A549 (cell line): ENCODE data around the gene B4GALT7. TPM values are rescaled to one million over a fixed set of nuclear protein-coding genes. Genes with fewer than 3 reads are reported as not detected.
"Not testable (repeated sequence)": the region's sequence is repeated elsewhere in the genome, so short reads cannot be mapped to it uniquely, and the experiment has no call there.

Source experiments
- ATAC-seq, 2 experiments: fragments of 200-7000 bp in 1 of 2; fragments of >200 bp in 1 of 2; cut with Nextera tagmentation in 1 of 2; cut with Tn5 transposase in 1 of 2; 3 replicates each; pipeline versions ENCODE4 v1.8.0 to v1.9.1; 2018 to 2020; ENCODE audit warnings: mild to moderate bottlenecking in 1 of 2, moderate library complexity in 1 of 2
- CTCF ChIA-PET: fragments of 300-600 bp; sonication (Branson Sonifier 250); formaldehyde crosslinking; extraction: SDS; loops from one replicate; lab custom pipeline; 2021; ENCODE audit warnings: antibody characterized with exemption, inconsistent platforms; lab: Yijun Ruan, JAX
- POLR2A ChIA-PET: fragments of 350-600 bp; formaldehyde crosslinking; extraction: SDS; loops from one replicate; lab custom pipeline; 2021; ENCODE audit warnings: antibody characterized with exemption, inconsistent platforms; lab: Yijun Ruan, JAX
- DNase-seq, 2 experiments: peaks; one replicate each; pipeline versions ENCODE4 v3.0.0 to v3.0.0-alpha.2; 2011 to 2016; ENCODE audit warnings: low read depth in 1 of 2, low spot score in 1 of 2
- FAIRE-seq: peaks from 2 replicates; lab custom pipeline; 2011; peaks lifted over from hg19 to GRCh38; lab: Jason Lieb, UNC
- H3K27ac ChIP-seq, 2 experiments: fragments of >200 bp; sonication (Bioruptor Twin); formaldehyde crosslinking; 3 replicates each; pipeline ENCODE4 v1.5.1; 2016 to 2017
- H3K4me1 ChIP-seq: fragments of >200 bp; sonication (Bioruptor Twin); formaldehyde crosslinking; 3 replicates; pipeline ENCODE4 v1.6.1; 2016
- H3K4me2 ChIP-seq: fragments of >200 bp; sonication (Bioruptor Twin); formaldehyde crosslinking; 3 replicates; pipeline ENCODE4 v1.6.1; 2016
- H3K4me3 ChIP-seq: fragments of >200 bp; sonication (Bioruptor Twin); formaldehyde crosslinking; 3 replicates; pipeline ENCODE4 v1.5.1; 2016
- H3K9me3 ChIP-seq: fragments of >200 bp; sonication (Bioruptor Twin); formaldehyde crosslinking; 3 replicates; pipeline ENCODE4 v1.6.1; 2016
- WGBS: methylation state at CpG from one replicate; pipeline ENCODE4 v1.1.6; 2017; ENCODE audit errors: missing lambda C conversion rate; 5-methylcytosine and 5-hydroxymethylcytosine counted together
- polyA plus RNA-seq, 4 experiments: library from polyadenylated mRNA; depleted of rRNA in 3 of 4; stranded (reverse); fragments of >200 nt; fragmentation: RNase III in 1 of 4; extraction: RNeasy Plus Mini Kit Qiagen cat#74134 plus additional on column Dnase treatment in 1 of 4; gene quantifications; 2 replicates in 3 of 4; 3 replicates in 1 of 4; pipeline ENCODE4 v1.2.3, GENCODE V29; 2011 to 2017

Gene B4GALT7
- polyA plus RNA-seq, 2 of the 4 experiments (the other 2 are of a cell fraction) = 13.0 to 18.0 TPM

GRCh38 chr5:177630186-177630585 lies 30.3 kb downstream of the B4GALT7 start:
- H3K4me2 ChIP-seq, H3K4me1 ChIP-seq, ATAC-seq, POLR2A ChIA-PET, H3K4me3 ChIP-seq, FAIRE-seq, DNase-seq, CTCF ChIA-PET, H3K27ac ChIP-seq, H3K9me3 ChIP-seq: not testable (repeated sequence)

- H3K4me1 ChIP-seq, DNase-seq, H3K9me3 ChIP-seq, POLR2A ChIA-PET, H3K4me2 ChIP-seq, FAIRE-seq, H3K27ac ChIP-seq, H3K4me3 ChIP-seq, ATAC-seq, CTCF ChIA-PET: not testable (repeated sequence)
- WGBS = 82% methylated on average over 2 of the region's 3 CpGs
Observed at GRCh38 chr5:177634912-177635311, 35.0 kb downstream of the B4GALT7 start.

GRCh38 chr5:177645462-177645861 lies 45.5 kb downstream of the B4GALT7 start:
- H3K4me2 ChIP-seq, FAIRE-seq, CTCF ChIA-PET, H3K4me1 ChIP-seq, H3K4me3 ChIP-seq, H3K27ac ChIP-seq, POLR2A ChIA-PET, ATAC-seq, DNase-seq, H3K9me3 ChIP-seq: not testable (repeated sequence)
- no CpG with 5 or more reads among the region's 1 CpG for WGBS

GRCh38 chr5:177651235-177651634 lies 51.3 kb downstream of the B4GALT7 start:
- ATAC-seq, H3K27ac ChIP-seq, H3K4me3 ChIP-seq, H3K4me1 ChIP-seq, POLR2A ChIA-PET, H3K9me3 ChIP-seq, DNase-seq, FAIRE-seq, H3K4me2 ChIP-seq, CTCF ChIA-PET: not testable (repeated sequence)
- WGBS = 74% methylated on average over 2 of the region's 2 CpGs

DNA sequence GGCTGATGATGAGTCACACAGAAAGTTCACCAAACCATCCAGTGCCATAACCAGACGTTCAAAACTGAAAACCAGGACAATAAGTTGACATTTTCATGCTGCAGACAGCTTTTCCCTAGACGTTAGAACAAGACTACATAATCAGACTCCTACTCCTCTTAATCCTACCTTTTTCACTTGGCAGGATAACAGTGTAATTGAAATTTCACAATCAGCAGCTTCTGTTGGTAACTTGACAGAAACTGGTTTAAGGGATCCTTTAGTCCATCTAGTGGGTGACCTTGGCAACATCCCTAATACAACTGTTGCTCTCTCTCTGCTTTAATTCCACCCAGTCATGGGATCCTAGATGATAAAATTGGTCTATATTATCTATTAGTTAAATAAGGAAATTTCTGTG lies 57.9 kb downstream of the B4GALT7 start:
- H3K4me1 ChIP-seq, H3K4me3 ChIP-seq, H3K27ac ChIP-seq, POLR2A ChIA-PET, FAIRE-seq, DNase-seq, CTCF ChIA-PET, H3K9me3 ChIP-seq, H3K4me2 ChIP-seq: not testable (repeated sequence)
- peak; percentile 60 to 62; a peak in 3 of 6 replicates for ATAC-seq
- WGBS = 27% methylated on average over 2 of the region's 2 CpGs

DNA sequence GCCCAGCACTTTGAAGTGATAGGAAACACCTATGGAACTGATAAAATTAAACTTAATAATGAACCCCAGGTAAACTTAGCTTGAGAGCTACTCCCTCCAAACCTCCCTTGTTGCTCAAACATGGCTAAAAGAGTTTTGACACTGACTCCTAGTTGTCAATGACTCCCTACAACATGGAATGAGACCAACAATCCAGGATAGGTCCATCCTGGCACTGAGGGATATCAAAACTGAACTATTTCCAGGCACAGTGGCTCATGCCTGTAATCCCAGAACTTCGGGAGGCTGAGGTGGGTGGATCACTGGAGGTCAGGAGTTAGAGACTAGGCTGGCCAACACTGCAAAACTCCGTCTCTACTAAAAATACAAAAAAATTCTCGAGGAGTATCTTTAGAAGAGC lies 58.6 kb downstream of the B4GALT7 start:
- H3K4me1 ChIP-seq, DNase-seq, FAIRE-seq, ATAC-seq, H3K4me3 ChIP-seq, H3K4me2 ChIP-seq, H3K27ac ChIP-seq, POLR2A ChIA-PET, CTCF ChIA-PET, H3K9me3 ChIP-seq: not testable (repeated sequence)
- WGBS = 74% methylated on average over 3 of the region's 3 CpGs

Other genes starting within 250 kb of the B4GALT7 start
- gene LMAN2, start 248.5 kb upstream of the B4GALT7 start, polyA plus RNA-seq (2011; rRNA removed) = 123 and 172 TPM in 2 replicates
- gene LMAN2, start 248.5 kb upstream of the B4GALT7 start, polyA plus RNA-seq (2017; fragmentation: RNase III; extraction: RNeasy Plus Mini Kit Qiagen cat#74134 plus additional on column Dnase treatment) = 207 to 222 TPM (median 210 TPM) in 3 replicates
- 3.9 and 5.8 TPM in 2 replicates for gene RGS14, start 242.2 kb upstream of the B4GALT7 start, polyA plus RNA-seq (2011; rRNA removed)
- gene RGS14, start 242.2 kb upstream of the B4GALT7 start, polyA plus RNA-seq (2017; fragmentation: RNase III; extraction: RNeasy Plus Mini Kit Qiagen cat#74134 plus additional on column Dnase treatment) = 5.2 to 8.4 TPM (median 6.4 TPM) in 3 replicates
- not detected in 2 replicates for gene SLC34A1, start 215.7 kb upstream of the B4GALT7 start, polyA plus RNA-seq (2011; rRNA removed)
- gene SLC34A1, start 215.7 kb upstream of the B4GALT7 start, polyA plus RNA-seq (2017; fragmentation: RNase III; extraction: RNeasy Plus Mini Kit Qiagen cat#74134 plus additional on column Dnase treatment) = 0.03 TPM in 2 of 3 replicates, not detected in the other
- gene PFN3, start 199.5 kb upstream of the B4GALT7 start, polyA plus RNA-seq (2011; rRNA removed) = not detected in 2 replicates
- not detected in 3 replicates for gene PFN3, start 199.5 kb upstream of the B4GALT7 start, polyA plus RNA-seq (2017; fragmentation: RNase III; extraction: RNeasy Plus Mini Kit Qiagen cat#74134 plus additional on column Dnase treatment)
- gene F12, start 190.6 kb upstream of the B4GALT7 start, polyA plus RNA-seq (2011; rRNA removed) = 5.3 TPM in 2 replicates
- gene F12, start 190.6 kb upstream of the B4GALT7 start, polyA plus RNA-seq (2017; fragmentation: RNase III; extraction: RNeasy Plus Mini Kit Qiagen cat#74134 plus additional on column Dnase treatment) = 14.3 to 15.5 TPM (median 14.5 TPM) in 3 replicates
- gene GRK6, start 173.5 kb upstream of the B4GALT7 start, polyA plus RNA-seq (2011; rRNA removed) = 16.5 and 20.1 TPM in 2 replicates
- gene GRK6, start 173.5 kb upstream of the B4GALT7 start, polyA plus RNA-seq (2017; fragmentation: RNase III; extraction: RNeasy Plus Mini Kit Qiagen cat#74134 plus additional on column Dnase treatment) = 26.3 to 28.8 TPM (median 26.8 TPM) in 3 replicates
- 1.8 and 2.2 TPM in 2 replicates for gene PRR7, start 153.3 kb upstream of the B4GALT7 start, polyA plus RNA-seq (2011; rRNA removed)
- 11.0 to 12.1 TPM (median 11.2 TPM) in 3 replicates for gene PRR7, start 153.3 kb upstream of the B4GALT7 start, polyA plus RNA-seq (2017; fragmentation: RNase III; extraction: RNeasy Plus Mini Kit Qiagen cat#74134 plus additional on column Dnase treatment)
- 32.6 and 47.7 TPM in 2 replicates for gene DBN1, start 126.5 kb upstream of the B4GALT7 start, polyA plus RNA-seq (2011; rRNA removed)
- 92.4 to 118 TPM (median 107 TPM) in 3 replicates for gene DBN1, start 126.5 kb upstream of the B4GALT7 start, polyA plus RNA-seq (2017; fragmentation: RNase III; extraction: RNeasy Plus Mini Kit Qiagen cat#74134 plus additional on column Dnase treatment)
- 26.1 and 30.7 TPM in 2 replicates for gene PDLIM7, start 102.5 kb upstream of the B4GALT7 start, polyA plus RNA-seq (2011; rRNA removed)
- 120 to 141 TPM (median 124 TPM) in 3 replicates for gene PDLIM7, start 102.5 kb upstream of the B4GALT7 start, polyA plus RNA-seq (2017; fragmentation: RNase III; extraction: RNeasy Plus Mini Kit Qiagen cat#74134 plus additional on column Dnase treatment)
- gene DOK3, start 90.3 kb upstream of the B4GALT7 start, polyA plus RNA-seq (2011; rRNA removed) = 1.3 and 1.8 TPM in 2 replicates
- 7.1 to 9.1 TPM (median 7.4 TPM) in 3 replicates for gene DOK3, start 90.3 kb upstream of the B4GALT7 start, polyA plus RNA-seq (2017; fragmentation: RNase III; extraction: RNeasy Plus Mini Kit Qiagen cat#74134 plus additional on column Dnase treatment)
- 87.7 and 90.7 TPM in 2 replicates for gene DDX41, start 83.2 kb upstream of the B4GALT7 start, polyA plus RNA-seq (2011; rRNA removed)
- 121 to 177 TPM (median 172 TPM) in 3 replicates for gene DDX41, start 83.2 kb upstream of the B4GALT7 start, polyA plus RNA-seq (2017; fragmentation: RNase III; extraction: RNeasy Plus Mini Kit Qiagen cat#74134 plus additional on column Dnase treatment)
- gene FAM193B, start 45.6 kb upstream of the B4GALT7 start, polyA plus RNA-seq (2011; rRNA removed) = 19.4 and 23.0 TPM in 2 replicates
- gene FAM193B, start 45.6 kb upstream of the B4GALT7 start, polyA plus RNA-seq (2017; fragmentation: RNase III; extraction: RNeasy Plus Mini Kit Qiagen cat#74134 plus additional on column Dnase treatment) = 24.9 to 31.9 TPM (median 28.9 TPM) in 3 replicates
- 168 and 212 TPM in 2 replicates for gene TMED9, start 7.9 kb upstream of the B4GALT7 start, polyA plus RNA-seq (2011; rRNA removed)
- gene TMED9, start 7.9 kb upstream of the B4GALT7 start, polyA plus RNA-seq (2017; fragmentation: RNase III; extraction: RNeasy Plus Mini Kit Qiagen cat#74134 plus additional on column Dnase treatment) = 218 to 239 TPM (median 236 TPM) in 3 replicates
- 0.41 TPM in 1 of 2 replicates, not detected in the other for gene FAM153A, start 182.8 kb downstream of the B4GALT7 start, polyA plus RNA-seq (2011; rRNA removed)
- not detected in 3 replicates for gene FAM153A, start 182.8 kb downstream of the B4GALT7 start, polyA plus RNA-seq (2017; fragmentation: RNase III; extraction: RNeasy Plus Mini Kit Qiagen cat#74134 plus additional on column Dnase treatment)